Measurements from ENCODE around the gene SH3RF3.

Gene SH3RF3

GRCh38 chr2:109261906-109262631, 133.1 kb downstream of the SH3RF3 start:
- TF ChIP-seq CTCF (IDR thresholded peaks at IDR 0.05; ENCODE audit: low read length, missing control alignments): no peak
- no peak for DNase-seq (ENCODE audit: low read depth)
- H3K4me3 ChIP-seq (replicated peaks; ENCODE audit: low read depth, low read length): no peak overlapping the region

- peak; percentile 79 for DNase-seq (ENCODE audit: low read depth)
- no peak overlapping the region for H3K4me3 ChIP-seq (replicated peaks; ENCODE audit: low read depth, low read length)
- no peak for TF ChIP-seq CTCF (IDR thresholded peaks at IDR 0.05; ENCODE audit: low read length, missing control alignments)
Observed at GRCh38 chr2:109264595-109265328, 135.8 kb downstream of the SH3RF3 start.

- no peak overlapping the region for H3K4me3 ChIP-seq (replicated peaks; ENCODE audit: low read depth, low read length)
- no peak for TF ChIP-seq CTCF (IDR thresholded peaks at IDR 0.05; ENCODE audit: low read length, missing control alignments)
- no peak for DNase-seq (ENCODE audit: low read depth)
Observed at GRCh38 chr2:109265369-109265768, 136.4 kb downstream of the SH3RF3 start.

- H3K4me3 ChIP-seq (replicated peaks; ENCODE audit: low read depth, low read length): no peak overlapping the region
- no peak for TF ChIP-seq CTCF (IDR thresholded peaks at IDR 0.05; ENCODE audit: low read length, missing control alignments)
- DNase-seq (ENCODE audit: low read depth): no peak
Observed at GRCh38 chr2:109265953-109266352, 136.9 kb downstream of the SH3RF3 start.

GRCh38 chr2:109266496-109266895, 137.5 kb downstream of the SH3RF3 start:
- DNase-seq (ENCODE audit: low read depth): no peak
- no peak for TF ChIP-seq CTCF (IDR thresholded peaks at IDR 0.05; ENCODE audit: low read length, missing control alignments)
- H3K4me3 ChIP-seq (replicated peaks; ENCODE audit: low read depth, low read length): no peak overlapping the region

GRCh38 chr2:109266998-109267854, 138.2 kb downstream of the SH3RF3 start:
- DNase-seq (ENCODE audit: low read depth): peak; percentile 84
- TF ChIP-seq CTCF (IDR thresholded peaks at IDR 0.05; ENCODE audit: low read length, missing control alignments): no peak

More at GRCh38 chr2:109266998-109267854, 138.2 kb downstream of the SH3RF3 start:
- no peak overlapping the region for H3K4me3 ChIP-seq (replicated peaks; ENCODE audit: low read depth, low read length)
